B cell (primary cell): Measurements from ENCODE around the gene HAUS2. TPM values are rescaled to one million over a fixed set of nuclear protein-coding genes. Genes with fewer than 3 reads are reported as not detected.

Experiments
- ATAC-seq: fragments of 200-7000 bp; cut with Tn5 transposase; one replicate; pipeline ENCODE4 v1.10.0; 2021; ENCODE audit warnings: low read depth, mild to moderate bottlenecking, moderate number of reproducible peaks, moderate library complexity
- CTCF ChIA-PET: fragments of 350-600 bp; sonication (Branson Sonifier 250); formaldehyde crosslinking; loops from one replicate; lab custom pipeline; 2021; ENCODE audit warnings: antibody characterized with exemption, inconsistent platforms; lab: Charles Lee
- POLR2A ChIA-PET: fragments of 350-600 bp; sonication (Branson Sonifier 250); formaldehyde crosslinking; loops from one replicate; lab custom pipeline; 2021; ENCODE audit warnings: antibody characterized with exemption; lab: Charles Lee
- DNase-seq: peaks from one replicate; pipeline ENCODE4 v3.0.0; 2013
- H2AFZ ChIP-seq: 2 replicates; pipeline ENCODE4 v1.6.1; 2012; ENCODE audit warnings: mild to moderate bottlenecking, low read depth, low read length; ENCODE audit not compliant: insufficient read depth, poor library complexity, severe bottlenecking
- H3K27ac ChIP-seq, 2 donors: 1 replicate in 1 of 2; 2 replicates in 1 of 2; pipeline ENCODE4 v1.5.1; 2012 to 2013; ENCODE audit warnings: low read length in 2 of 2, mild to moderate bottlenecking in 2 of 2, moderate library complexity in 1 of 2
- H3K27me3 ChIP-seq, 4 experiments: fragments of 200-600 bp in 1 of 4; sonication (generic) in 1 of 4; replicated peaks in 1 of 4; 1 replicate in 2 of 4; 2 replicates in 2 of 4; pipeline versions ENCODE4 v1.6.1 to v1.7.0; 2013 to 2016; ENCODE audit warnings: low read length in 3 of 4, mild to moderate bottlenecking in 2 of 4, mixed read lengths in 1 of 4, moderate library complexity in 1 of 4; ENCODE audit not compliant: insufficient read depth in 4 of 4, control insufficient read depth in 3 of 4; ENCODE audit errors: control extremely low read depth in 1 of 4
- H3K36me3 ChIP-seq, 2 experiments: replicated peaks in 1 of 2; 1 replicate in 1 of 2; 2 replicates in 1 of 2; pipeline versions ENCODE4 v1.6.1 to v1.7.1; 2013; ENCODE audit warnings: low read length in 1 of 2; ENCODE audit not compliant: insufficient read depth in 2 of 2, control insufficient read depth in 1 of 2; ENCODE audit errors: control extremely low read depth in 1 of 2, extremely low read depth in 1 of 2
- H3K4me1 ChIP-seq, 2 donors: fragments of 200-600 bp in 1 of 2; sonication (generic) in 1 of 2; 1 replicate in 1 of 2; 2 replicates in 1 of 2; pipeline versions ENCODE4 v1.5.1 to v1.6.1; 2013 to 2017; ENCODE audit warnings: low read length in 2 of 2; ENCODE audit not compliant: control insufficient read depth in 2 of 2, insufficient read depth in 2 of 2
- H3K4me2 ChIP-seq: replicated peaks from 2 replicates; pipeline ENCODE3; 2012; ENCODE audit warnings: mild to moderate bottlenecking, low read depth, low read length; ENCODE audit not compliant: poor library complexity, severe bottlenecking
- H3K4me3 ChIP-seq, 5 experiments: fragments of 200-600 bp in 1 of 5; sonication (generic) in 1 of 5; 1 replicate in 3 of 5; 2 replicates in 2 of 5; pipeline versions ENCODE4 v1.5.1 to v1.7.0; 2011 to 2016; ENCODE audit warnings: low read length in 4 of 5, mild to moderate bottlenecking in 4 of 5, low read depth in 2 of 5, control low read depth in 1 of 5, moderate library complexity in 1 of 5; ENCODE audit not compliant: insufficient read depth in 1 of 5; ENCODE audit errors: control extremely low read depth in 1 of 5, extremely low read depth in 1 of 5
- H3K79me2 ChIP-seq: fragments of 200-600 bp; sonication (generic); one replicate; pipeline ENCODE4 v1.6.0; 2016; ENCODE audit warnings: low read length; ENCODE audit not compliant: control insufficient read depth, insufficient read depth
- H3K9ac ChIP-seq: fragments of 200-600 bp; sonication (generic); 2 replicates; pipeline ENCODE4 v1.6.1; 2017; ENCODE audit warnings: mild to moderate bottlenecking, low read length, moderate library complexity
- H3K9me3 ChIP-seq, 3 donors: one replicate each; pipeline versions ENCODE4 v1.6.1 to v1.7.1; 2013; ENCODE audit warnings: low read length in 2 of 3; ENCODE audit not compliant: control insufficient read depth in 2 of 3, insufficient read depth in 1 of 3; ENCODE audit errors: control extremely low read depth in 1 of 3
- H4K20me1 ChIP-seq: 2 replicates; pipeline ENCODE4 v1.6.0; 2012; ENCODE audit warnings: mild to moderate bottlenecking, low read length; ENCODE audit not compliant: insufficient read depth, control insufficient read depth, poor library complexity, severe bottlenecking
- H3K27ac Mint-ChIP-seq: one replicate; pipeline ENCODE4 v1.8.0; 2021; ENCODE audit warnings: mixed read lengths
- H3K27me3 Mint-ChIP-seq: one replicate; pipeline ENCODE4 v1.8.0; 2021; ENCODE audit warnings: mixed read lengths
- H3K4me1 Mint-ChIP-seq: one replicate; pipeline ENCODE4 v1.8.0; 2021; ENCODE audit warnings: mixed read lengths
- H3K4me3 Mint-ChIP-seq: one replicate; pipeline ENCODE4 v1.8.0; 2021; ENCODE audit warnings: mixed read lengths
- H3K9me3 Mint-ChIP-seq: one replicate; pipeline ENCODE4 v1.8.0; 2022; ENCODE audit warnings: mixed read lengths; ENCODE audit not compliant: insufficient read depth
- EZH2 ChIP-seq: IDR thresholded peaks from 2 replicates; pipeline ENCODE4 v1.6.1; 2012; ENCODE audit warnings: borderline replicate concordance, low read depth, mild to moderate bottlenecking, moderate library complexity, low read length; ENCODE audit not compliant: insufficient read depth, poor library complexity, severe bottlenecking
- WGBS: methylation state at CpG from one replicate; pipeline ENCODE4 v1.1.5; 2013; ENCODE audit warnings: missing lambda C conversion rate; ENCODE audit not compliant: insufficient coverage; 5-methylcytosine and 5-hydroxymethylcytosine counted together
- intact Hi-C: fragments of 100-400 bp; cut with micrococcal nuclease; formaldehyde crosslinking; loops from one replicate; pipeline ENCODE4 v1.10.0; 2022
- polyA plus RNA-seq: library from polyadenylated mRNA; depleted of rRNA; stranded (reverse); fragments of >200 nt; gene quantifications from 2 replicates; pipeline ENCODE4 v1.2.3, GENCODE V29; 2012
- total RNA-seq, 2 donors: library from RNA; stranded (reverse); fragments of 120-200 nt in 1 of 2; gene quantifications; 1 replicate in 1 of 2; 2 replicates in 1 of 2; pipeline versions ENCODE4 v1.2.3 to v1.2.4, GENCODE V29; 2013 to 2022
- TF ChIP-seq, protein P1 (sequence below): fragments of 200-600 bp; IDR thresholded peaks from one replicate; pipeline ENCODE4 v1.8.0; 2022; ENCODE audit warnings: antibody characterized with exemption, mild to moderate bottlenecking

HAUS2 gene
- total and polyA plus RNA-seq, 2 donors (not counting 1 experiment from before 2014, with no cell fraction given) = 16.5 to 18.3 TPM

DNA sequence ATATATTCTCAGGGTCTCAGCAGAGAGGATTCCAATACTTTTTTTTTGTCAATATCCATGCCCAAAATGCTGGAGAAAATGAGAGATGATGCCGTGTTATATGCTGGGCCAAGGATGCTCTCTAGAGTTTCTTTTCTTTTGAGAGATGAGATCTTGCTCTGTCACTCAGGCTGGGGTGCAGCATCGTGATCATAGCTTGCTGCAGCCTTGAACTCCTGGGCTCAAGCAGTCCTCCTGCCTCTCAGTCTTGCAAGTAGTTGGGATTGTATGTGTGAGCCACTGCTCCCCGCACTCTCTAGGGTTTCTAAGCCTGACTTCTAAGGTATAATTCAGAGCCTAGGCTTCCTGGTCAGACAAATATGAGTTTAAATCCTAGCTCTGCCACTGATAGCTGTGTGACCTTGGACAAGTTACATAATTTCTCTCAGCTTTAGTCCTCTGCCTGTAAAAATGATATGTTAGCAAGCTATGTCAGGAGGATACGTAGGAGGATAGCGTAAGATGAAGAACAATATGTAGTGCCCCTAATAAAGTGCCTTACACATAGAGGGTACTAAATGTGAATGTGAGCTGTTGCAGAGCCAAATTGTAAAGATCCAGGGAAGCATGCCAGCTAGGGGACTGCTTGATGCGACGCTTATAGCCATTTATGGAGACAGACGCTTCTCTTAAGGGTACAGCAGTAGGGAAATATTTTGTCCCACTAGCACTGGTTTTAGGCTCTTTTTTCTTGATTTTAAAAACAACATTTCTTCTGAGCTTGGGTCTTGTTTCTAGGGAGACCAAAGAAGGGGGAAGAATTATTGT lies 34.1 kb downstream of the HAUS2 start:
- Histone ChIP-seq H3K9ac (no peak overlapping the region), H3K27me3 (no peaks in the 10 kb centered on the region), H3K36me3 (peaks cover 0 to 3% of the 10 kb centered on the region in 2 experiments), H3K27ac (no peak overlapping the region), H2AFZ (no peak overlapping the region), H3K79me2 (peaks cover 5% of the 10 kb centered on the region), H3K4me2 (no peak overlapping the region), H3K4me3 (no peak overlapping the region), H4K20me1 (no peaks in the 10 kb centered on the region), H3K9me3 (no peaks in the 10 kb centered on the region), H3K4me1 (peaks cover 9 to 11% of the 10 kb centered on the region in 2 donors)
- H3K4me1 Mint-ChIP-seq = peaks cover 17% of the 10 kb centered on the region
- no peaks in the 10 kb centered on the region for H3K9me3 Mint-ChIP-seq
- peaks cover 3% of the 10 kb centered on the region for H3K27me3 Mint-ChIP-seq
- no peak for ATAC-seq
- H3K4me3 Mint-ChIP-seq = no peak overlapping the region
- no peak for DNase-seq
- ChIA-PET CTCF (interaction anchor here (0.8 to 1.7 kb wide), 2 partner anchors 9 kb away, joined by 3 to 8 read pairs; no protein-coding TSS in a partner anchor), POLR2A (interaction anchor here (0.6 kb wide), 1 partner anchor 28 kb away, joined by 3 read pairs; no protein-coding TSS in a partner anchor)
- TF ChIP-seq EZH2 = no peak
- TF ChIP-seq, protein P1, sequence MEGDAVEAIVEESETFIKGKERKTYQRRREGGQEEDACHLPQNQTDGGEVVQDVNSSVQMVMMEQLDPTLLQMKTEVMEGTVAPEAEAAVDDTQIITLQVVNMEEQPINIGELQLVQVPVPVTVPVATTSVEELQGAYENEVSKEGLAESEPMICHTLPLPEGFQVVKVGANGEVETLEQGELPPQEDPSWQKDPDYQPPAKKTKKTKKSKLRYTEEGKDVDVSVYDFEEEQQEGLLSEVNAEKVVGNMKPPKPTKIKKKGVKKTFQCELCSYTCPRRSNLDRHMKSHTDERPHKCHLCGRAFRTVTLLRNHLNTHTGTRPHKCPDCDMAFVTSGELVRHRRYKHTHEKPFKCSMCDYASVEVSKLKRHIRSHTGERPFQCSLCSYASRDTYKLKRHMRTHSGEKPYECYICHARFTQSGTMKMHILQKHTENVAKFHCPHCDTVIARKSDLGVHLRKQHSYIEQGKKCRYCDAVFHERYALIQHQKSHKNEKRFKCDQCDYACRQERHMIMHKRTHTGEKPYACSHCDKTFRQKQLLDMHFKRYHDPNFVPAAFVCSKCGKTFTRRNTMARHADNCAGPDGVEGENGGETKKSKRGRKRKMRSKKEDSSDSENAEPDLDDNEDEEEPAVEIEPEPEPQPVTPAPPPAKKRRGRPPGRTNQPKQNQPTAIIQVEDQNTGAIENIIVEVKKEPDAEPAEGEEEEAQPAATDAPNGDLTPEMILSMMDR = no peak
- 100% methylated on average over 5 of the region's 8 CpGs for WGBS
- intact Hi-C loops = no loop called here
- H3K27ac Mint-ChIP-seq = no peak overlapping the region
